Activated CD4-positive, CD25-positive, alpha-beta regulatory T cell (primary cell): ENCODE measurements around the gene EVI5.

Experiments used
- DNase-seq, 4 experiments: peaks; one replicate each; lab custom pipeline; 2025; lab: John Stamatoyannopoulos, UW

The EVI5 gene

DNA sequence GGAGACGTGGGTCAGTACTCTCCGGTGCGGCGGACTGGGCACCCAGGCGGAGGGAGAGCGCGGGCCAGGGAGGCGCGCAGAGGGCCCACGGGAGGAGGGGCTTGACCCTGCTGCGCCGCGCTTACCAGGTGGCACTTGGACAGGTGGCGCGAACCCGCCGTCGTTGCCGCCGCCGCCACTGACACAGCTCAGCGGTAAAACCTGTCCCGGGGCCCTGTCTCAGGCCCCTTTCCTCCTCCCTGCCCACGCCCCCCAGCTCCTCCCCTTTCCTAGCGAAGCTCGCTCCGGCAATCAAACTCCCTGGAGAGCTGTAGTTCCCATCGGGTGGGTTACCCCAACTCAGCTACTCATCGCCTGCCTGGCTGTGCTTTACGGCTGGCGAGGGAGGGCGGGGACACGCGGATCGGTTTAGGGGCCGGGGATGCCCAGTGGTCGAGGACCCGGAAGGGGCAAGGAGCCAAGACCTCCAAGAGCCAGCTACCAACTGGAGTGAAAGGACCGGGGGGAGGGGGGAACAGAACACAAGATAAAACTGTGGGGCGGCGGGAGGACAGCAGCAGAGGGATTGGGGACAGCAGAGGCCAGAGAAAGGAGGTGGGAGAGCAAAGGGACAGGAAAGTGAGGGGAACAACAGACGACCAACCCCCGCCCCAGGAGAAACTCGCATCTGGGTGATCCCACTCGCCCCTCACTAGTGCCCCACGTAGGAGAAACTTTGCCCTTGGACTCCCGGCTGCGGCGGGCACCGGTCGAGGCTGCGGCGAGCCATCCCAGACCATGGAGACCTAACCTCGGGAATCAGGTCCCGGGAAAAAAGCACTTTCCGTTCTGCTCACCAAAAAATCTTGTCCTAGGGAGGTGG, 301.1 kb downstream of the EVI5 start:
- peak in 2 of 4 experiments; percentile 25 to 35 for DNase-seq

DNA sequence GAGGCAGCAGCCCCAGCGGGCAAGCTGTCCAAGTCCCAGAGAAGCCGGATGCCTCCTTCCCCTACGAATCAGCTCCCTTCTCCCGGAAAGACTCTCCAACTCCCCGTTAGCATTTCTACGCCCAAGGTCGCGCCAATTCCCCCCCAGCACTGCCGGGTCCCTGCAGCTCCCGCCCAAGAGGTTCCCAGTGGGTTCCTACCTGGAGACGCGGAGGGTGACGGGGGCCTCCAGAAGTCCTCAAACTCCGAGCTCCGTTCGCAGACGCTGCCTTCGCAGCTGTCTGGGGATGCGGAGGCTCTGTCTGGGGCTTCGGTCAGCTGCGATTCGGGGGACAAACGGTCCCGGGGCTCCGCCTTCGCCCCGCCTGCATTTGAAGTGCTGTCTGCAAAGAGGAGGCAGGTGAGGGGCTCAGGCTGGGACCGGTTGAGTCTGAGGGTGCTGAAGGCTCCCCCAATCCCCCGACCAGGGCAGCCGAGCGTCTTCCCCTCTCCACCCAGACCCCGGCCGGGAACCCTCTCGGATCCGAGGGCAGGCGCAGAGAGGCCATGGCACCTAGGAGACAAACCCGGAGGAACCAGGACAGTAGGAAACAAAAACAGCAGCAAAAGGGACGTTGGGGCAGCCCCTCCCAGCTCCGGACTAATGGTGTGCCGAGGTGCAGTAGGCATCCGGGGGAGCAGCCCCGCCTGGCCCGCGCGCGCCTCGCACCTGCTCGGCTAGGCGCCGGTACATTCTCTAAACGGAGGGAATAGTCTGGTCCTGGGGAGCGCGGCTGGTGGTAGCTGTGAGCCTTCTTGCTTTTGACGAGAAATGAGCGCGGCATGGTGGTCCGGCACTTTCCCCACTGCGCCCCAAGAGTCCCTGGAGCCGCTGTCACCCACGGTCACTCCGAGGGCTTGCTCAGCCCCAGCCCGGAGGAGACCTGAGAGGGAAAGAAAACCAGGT, 302.0 kb downstream of the EVI5 start:
- DNase-seq, result peak in 1 of 4 experiments; percentile 9

DNA sequence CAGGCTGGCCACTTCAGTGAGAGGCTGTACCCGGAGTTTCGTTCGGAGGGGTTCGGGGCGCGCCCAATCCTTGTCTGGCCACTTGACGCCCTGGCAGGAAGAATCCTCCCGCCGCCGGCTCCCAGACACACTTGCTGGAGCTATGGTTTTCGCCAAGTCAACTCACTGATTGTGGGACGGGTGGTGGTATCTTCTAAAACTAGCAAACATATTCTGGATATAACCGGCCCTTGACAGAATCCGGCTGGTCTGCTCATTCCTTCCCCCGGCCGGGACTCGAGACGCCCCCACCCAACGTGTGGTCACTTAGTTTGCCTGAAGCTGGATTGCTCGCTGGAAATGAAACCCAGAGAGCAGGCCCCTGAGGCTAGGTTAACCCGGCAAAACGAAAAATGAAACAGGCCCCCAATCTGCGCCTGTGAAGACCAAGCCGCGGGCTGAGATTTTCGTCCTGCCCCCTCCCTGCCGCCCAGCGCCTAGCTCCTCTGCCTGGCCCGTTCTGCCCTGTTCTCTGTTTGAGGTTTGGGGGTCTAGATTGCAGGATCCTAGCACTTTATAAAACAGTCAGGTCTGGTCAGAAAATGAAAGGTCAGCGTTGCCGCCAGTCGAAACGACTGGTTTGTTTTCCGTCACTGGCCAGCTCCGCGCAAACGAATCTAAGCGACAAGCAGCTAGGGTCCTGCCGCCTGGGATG, 302.8 kb downstream of the EVI5 start:
- DNase-seq, result no peak

DNA sequence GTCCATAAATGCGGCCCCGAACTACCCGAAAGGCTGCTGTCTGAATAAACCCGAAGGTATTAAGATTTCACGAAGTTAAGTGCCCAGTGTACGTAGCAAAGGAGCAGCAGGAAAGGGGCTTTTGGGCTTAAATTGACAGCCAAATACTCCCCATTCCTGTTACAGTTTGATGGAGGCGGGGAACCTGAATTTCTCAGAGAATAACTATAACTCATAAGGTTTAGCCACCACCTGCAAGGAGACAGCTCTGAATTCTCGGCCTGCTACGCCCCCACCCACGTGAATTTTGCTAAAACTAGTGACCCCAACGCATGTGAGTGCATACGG, 303.3 kb downstream of the EVI5 start:
- no peak for DNase-seq

DNA sequence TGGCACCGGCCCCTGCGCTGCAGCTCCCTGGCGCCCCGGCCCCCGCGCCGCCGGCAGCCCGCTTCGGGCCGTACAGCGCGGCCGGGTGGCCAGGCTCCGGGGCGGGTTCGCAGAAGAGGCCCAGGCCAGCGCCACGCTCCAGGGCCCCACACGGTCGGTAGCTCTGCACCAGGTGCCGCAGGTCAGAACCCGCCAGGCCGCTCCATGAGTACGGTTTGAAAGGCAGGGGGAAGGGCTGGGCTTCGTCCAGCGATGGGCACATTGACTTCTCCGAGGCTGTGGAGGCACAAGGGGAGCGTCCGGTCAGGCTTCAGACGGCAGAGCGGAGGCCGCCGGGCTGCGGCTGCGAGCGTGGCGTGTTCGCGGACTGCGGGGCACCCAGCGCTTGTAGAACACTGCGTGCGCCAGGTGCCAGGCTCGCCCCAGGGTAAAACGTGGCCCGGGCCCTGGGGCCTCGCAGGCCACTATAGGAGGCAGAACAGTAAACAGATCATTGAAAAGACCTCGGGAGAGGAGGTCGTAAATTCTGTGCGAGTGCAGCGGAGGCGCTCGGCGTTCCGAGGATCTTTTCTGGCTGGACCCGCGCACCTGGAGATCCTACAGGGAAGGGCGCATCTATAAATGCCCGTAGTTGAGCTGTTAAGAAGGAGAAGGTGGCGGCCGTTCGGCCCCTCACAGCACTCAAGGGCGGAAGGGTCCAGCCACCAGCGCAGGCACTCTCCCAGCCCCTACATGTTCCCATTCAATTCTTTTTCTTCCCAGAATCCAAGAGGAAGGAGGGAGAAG, 303.9 kb downstream of the EVI5 start:
- DNase-seq, result no peak

DNA sequence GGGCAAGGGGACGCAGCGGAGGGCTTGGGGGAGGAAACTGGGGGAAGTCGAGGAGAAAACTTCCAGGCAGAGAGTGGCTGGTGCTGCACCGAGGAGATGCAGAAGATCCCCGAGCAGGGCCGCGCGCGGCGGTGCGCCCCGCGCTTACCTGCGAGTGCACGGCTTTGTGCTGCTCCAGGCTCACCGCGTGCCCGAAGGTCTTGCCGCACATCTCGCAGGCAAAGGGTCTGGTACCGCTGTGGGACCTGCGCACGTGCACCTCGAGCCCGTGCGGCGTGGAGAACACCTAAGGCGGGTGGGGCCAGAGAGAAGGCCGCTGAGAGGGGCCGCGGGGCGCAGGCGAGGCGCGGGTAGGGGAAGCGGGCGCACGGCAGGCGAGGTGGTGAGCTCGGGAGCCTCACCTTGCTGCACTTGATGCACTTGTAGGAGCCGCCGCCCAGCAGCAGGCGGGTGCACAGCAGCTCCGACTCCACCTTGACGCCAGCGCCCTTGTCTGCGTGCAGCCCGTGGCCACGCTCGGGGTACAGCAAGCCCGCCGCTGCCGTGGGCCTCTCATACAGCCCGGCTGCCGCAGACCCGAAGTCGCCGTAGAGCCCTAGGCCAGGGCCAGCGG, 304.6 kb downstream of the EVI5 start:
- DNase-seq, result no peak

DNA sequence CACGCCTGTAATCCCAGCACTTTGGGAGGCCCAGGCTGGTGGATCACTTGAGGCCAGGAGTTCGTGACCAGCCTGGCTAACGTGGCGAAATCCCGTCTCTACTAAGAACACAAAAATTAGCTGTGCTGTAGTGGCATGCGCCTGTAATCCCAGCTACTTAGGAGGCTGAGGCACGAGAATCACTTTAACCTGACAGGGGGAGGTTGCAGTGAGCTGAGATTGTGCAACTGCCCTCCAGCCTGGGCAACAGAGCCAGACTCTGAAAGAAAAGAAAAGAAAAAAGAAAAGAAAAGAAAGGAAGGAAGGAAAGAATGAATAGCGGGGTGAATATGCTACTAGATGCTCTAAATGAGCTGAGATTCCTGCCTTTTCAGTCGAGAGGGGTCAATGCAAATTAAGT, 305.3 kb downstream of the EVI5 start:
- DNase-seq, result no peak

DNA sequence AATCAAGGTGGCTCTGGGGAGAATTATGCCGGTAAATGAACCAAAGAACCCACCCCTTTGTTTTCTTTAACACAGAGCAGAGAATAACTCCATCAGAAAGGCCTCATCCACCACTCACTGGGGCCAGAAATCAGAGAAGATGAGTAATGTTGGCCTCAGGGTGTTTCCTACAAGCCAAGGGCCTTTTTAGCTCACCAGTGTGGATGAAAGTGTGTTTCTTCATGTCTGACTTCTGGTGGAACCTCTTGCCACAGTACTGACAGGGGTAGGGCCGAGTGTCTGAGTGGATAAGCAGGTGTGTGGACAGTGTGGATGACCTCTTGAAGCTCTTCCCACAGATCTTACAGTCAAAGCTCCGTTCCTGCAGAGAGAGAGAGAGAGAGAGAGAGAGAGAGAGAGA, 306.5 kb downstream of the EVI5 start:
- no peak for DNase-seq

DNA sequence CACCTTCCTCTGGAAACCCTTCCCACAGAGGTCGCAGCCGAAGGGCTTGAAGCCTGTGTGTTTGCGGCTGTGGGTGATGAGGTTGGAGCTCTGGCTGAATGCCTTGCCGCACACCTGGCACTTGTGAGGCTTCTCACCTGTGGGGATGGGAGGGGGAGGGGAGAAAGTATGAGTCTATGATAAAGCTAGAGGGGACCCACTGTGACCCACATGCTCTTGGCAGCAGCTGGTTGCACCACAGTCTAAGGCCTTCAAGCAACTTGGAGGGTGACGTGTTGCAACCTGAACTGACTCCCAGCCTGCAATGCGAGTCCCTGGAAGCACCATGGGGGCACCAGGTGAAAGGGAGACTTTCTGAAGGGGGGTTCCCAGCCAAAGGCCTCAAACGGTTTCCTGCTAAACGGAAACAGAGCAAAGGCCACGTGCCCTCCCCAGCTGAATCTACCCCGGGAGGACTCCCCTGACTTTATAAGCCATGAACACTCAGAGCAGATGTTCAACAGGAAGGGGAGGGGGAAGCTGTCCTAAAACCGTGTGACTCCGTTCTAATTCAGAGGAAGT, 308.8 kb downstream of the EVI5 start:
- DNase-seq, result peak in 2 of 4 experiments; percentile 12 to 17

DNA sequence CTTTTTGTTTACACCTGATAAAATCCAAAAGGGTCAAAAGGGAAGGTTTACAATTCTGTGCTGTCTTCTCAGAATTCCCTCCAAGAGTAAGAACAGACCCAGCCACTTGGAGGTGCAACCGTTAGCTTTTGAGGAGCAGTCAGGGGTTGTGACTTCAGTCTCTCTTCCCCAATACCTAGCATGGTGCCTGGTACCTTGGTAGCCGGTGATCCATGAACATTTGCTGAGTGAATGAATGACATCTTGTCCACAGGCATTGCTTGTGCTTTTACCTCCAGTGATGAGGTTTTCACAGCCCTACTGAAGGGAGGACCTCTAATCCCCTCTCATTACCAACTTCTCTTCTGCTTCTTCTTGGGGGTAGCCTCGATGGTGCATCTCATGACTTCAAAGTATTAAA, 309.9 kb downstream of the EVI5 start:
- no peak for DNase-seq

DNA sequence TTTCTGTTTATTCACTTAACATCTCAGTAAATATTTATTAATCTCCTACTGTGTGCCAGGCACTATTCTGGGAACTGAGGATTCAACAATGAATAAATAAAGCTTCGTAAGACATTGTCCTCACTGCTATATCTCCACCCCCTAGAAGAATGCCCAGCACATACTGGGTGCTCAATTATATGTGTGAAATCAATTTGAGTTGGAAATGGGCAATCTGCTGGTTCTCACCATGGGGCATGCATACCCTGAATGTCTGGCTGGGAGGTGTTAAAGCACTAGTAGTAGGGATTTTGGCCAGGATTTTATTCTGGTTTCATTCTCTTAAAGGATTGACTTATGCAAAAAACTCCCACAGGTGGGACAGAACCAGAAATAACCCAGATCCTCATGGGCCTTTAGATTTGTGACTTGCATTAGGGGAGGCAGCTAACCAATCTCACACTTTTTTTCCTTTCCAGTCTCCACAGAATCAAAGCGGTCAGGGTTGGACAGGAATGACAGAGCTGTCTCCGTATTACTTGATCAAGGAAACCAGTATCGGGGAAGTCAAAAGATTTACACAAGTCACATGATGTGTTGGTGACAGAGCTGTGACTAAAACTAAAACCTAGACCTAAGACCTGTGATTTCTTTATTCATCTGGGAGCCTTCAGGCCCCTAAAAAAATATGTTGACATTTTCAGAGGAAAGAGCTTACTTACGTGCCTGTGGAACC, 311.0 kb downstream of the EVI5 start:
- no peak for DNase-seq

DNA sequence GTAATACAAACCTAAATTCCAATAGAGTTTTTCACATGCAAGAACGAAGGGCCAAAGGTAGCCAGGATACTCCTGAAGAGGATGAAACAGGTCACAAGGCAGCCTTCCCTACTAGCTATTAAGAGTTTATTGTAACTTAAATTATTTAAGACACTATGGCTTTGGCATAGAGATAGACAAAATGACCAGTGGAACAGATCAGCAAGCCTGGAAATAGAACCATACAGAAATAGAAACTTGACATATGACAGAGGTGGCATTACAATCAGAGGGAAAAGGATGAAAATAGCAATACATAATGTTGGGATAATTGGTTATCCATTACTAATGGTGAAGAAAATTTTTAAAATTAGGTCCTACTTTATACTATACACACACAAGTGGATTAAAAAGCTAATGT, 314.7 kb downstream of the EVI5 start:
- no peak for DNase-seq

DNA sequence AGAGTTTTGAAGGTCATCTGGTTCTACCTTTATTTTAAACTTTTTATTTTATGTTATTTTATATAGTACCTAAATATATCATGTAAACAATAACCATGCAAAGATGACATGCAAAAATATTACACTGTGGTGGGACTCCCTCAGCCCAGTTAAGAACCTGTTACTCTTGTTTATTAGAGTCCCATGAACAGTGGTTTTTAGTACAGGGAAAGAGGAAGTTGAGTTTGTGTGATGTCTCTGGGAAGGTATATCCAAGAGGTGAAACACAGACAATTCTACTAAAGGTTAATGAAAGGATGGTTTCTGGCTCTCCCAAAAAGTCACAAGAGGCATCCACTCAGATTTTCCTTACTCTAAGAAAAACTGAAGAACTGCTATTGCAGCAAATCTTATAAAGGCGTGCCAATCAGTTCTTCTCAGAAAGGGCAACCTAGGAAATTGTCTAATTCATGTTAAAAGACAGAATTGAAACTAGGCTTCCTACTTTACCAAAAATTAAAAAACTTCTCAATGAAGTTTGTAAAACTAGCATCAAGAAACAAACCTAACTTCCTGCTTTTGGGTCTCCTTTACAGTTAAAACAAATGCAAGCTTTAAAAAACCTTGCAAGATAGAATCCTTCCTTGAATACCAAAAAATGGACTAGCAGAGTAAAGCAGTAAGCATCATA, 318.1 kb downstream of the EVI5 start:
- DNase-seq, result no peak

DNA sequence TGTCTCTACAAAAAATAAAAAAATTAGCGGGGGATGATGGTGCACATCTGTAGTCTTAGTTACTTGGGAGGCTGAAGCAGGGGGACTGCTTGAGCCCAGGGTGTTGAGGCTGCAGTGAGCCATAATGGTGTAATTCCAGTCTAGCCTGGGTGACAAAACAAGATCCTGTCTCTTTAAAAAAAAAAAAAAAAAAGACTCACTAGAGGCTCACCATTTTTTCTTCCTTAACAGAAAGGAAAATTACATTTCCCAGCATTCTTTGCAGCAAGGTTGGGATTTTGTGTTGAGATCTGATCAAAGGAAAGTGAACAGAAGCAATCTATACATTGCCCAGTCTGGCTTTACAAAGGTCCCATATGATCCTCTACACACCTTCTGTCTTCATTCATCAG, 319.7 kb downstream of the EVI5 start:
- DNase-seq, result no peak

DNA sequence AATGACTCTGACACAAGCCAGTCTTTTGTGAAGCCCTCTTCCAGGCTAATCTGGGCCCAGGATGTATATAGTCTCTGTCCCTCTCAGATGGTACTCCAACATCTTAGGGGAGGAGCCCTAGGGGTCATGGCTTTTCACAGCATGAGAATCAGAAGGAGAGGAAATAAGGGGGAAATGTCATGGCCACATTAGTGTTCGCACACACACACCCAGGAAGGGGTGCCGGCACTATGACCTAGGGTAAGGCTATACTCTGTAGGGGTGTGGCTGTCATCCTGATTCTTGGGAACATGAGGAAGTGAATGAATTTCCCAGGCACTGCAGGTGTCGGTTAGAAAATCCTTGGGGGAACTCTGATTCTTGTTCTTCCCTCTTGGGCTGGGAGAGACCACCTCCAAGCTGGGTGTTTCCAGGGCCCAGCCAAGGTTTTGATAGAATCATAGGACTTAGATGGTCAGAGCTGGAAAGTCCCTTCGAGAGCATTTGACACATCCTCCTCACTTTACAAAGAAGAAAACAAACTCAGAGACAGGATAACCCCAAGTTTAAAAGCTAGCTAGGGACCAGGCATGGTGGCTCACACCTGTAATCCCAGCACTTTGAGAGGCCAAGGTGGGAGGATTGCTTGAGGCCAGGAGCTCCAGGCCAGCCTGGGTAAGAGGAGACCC, 320.2 kb downstream of the EVI5 start:
- DNase-seq, result no peak

DNA sequence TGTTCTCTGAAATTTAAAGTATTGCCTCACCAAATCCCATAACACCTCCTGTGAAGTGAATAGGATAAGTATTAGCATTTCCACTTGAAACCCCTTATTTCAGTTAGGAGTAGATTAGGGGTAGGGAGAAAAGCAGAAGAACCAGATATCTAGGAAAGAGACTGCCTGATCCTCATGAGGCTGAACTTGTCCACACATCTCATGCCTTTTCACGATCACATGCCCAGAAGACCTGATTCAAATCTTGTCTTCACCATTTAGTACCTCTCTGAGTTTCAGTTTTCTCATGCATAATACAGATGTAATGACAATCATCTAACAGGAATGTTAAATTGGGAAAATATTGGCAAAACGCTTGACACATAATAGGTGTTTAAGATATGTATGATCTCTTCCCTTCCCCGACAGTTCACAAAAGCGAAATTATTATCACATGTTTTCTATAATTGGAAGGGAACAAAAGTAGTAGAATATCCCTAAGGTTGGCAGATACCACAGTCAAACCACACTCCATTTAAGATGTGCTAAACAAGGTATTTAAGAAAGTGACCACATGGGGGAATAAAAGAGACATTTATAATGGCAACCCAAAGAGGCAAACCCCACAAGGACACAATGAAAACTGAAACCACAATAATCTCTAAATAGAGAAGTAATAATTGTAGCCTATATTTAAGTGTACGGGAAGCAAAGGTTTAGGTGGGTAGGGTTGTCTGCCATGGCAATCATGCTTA, 323.4 kb downstream of the EVI5 start:
- DNase-seq, result no peak

DNA sequence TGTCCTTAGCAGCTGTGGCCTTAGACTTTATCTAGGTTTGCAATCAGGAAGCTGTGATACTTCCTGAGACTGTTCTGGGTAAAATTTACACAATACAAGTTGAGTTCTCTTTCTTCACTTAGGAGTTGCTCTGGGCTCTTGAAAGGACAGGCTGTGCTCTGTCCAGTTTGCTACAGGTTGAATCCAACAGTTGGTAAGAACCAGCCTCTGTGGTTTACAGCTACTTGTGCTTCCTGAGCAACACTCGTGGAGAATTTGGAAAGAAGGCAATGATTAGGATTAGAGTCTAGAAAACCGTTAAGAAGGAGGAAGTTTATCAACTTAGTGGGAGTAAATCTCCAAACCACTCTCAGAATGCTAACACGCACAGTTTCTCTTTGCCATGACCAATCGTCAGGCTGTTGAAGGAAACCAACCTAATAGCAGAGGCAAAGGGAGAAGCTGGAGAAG, 325.0 kb downstream of the EVI5 start:
- no peak for DNase-seq
